Measurements from ENCODE around the gene PACSIN2. TPM values are rescaled to one million over a fixed set of nuclear protein-coding genes. Genes with fewer than 3 reads are reported as not detected.

PACSIN2 gene
- total RNA-seq, 1 experiment from 2014 or later, result 103 TPM

DNA sequence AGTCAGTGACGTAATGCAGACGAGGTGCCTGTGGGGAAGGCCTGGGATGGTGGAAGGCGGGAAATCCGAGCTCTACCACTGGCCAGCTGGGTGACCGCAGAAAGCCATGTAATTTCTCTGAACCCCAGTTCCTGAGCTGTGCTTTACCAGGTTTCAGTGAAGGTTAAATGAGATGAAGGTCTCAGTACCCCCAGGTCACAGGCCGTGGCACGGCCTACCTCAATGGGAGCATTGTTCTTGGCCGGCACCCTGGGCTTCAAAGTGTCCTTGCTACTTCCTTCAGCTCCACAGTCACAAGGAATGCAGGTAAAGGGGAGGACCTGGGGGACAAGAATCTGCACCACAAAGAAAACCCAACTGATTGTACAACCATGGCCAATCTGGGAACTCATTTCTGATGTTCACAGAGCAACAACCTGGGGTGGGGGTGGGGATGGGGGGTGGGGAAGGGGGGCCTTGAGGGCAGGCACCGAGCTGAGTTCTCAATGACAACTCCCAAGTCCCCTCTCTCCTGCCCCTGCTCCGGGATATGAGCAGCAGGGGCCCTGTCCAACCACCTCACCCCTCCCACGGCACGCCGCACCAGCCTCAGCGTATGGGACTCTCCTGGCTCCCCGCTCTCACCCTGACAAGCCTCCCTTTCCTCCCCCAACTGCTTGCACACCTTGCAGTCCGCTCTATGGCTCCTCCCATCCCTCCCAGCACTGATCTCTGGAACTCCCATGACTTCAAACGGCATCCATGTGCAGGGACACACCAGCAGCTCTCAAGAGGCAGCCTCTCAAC lies 98.8 kb downstream of the PACSIN2 start:
- H3K27me3 ChIP-seq (ENCODE audit: insufficient read depth, low read depth), result no peaks in the 10 kb centered on the region
- H3K9me3 ChIP-seq (ENCODE audit: insufficient read depth, low read depth), result no peaks in the 10 kb centered on the region
- H3K4me3 ChIP-seq, result no peak overlapping the region
- TF ChIP-seq EZH2 (IDR thresholded peaks at IDR 0.05; ENCODE audit: low read depth), result no peak
- TF ChIP-seq, protein P1, sequence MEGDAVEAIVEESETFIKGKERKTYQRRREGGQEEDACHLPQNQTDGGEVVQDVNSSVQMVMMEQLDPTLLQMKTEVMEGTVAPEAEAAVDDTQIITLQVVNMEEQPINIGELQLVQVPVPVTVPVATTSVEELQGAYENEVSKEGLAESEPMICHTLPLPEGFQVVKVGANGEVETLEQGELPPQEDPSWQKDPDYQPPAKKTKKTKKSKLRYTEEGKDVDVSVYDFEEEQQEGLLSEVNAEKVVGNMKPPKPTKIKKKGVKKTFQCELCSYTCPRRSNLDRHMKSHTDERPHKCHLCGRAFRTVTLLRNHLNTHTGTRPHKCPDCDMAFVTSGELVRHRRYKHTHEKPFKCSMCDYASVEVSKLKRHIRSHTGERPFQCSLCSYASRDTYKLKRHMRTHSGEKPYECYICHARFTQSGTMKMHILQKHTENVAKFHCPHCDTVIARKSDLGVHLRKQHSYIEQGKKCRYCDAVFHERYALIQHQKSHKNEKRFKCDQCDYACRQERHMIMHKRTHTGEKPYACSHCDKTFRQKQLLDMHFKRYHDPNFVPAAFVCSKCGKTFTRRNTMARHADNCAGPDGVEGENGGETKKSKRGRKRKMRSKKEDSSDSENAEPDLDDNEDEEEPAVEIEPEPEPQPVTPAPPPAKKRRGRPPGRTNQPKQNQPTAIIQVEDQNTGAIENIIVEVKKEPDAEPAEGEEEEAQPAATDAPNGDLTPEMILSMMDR (conservative IDR thresholded peaks at IDR 0.05), result no peak
- peaks cover 20% of the 10 kb centered on the region for H3F3A ChIP-seq (ENCODE audit: insufficient read depth, low read depth)
- H3K9me2 ChIP-seq (ENCODE audit: insufficient read depth), result no peaks in the 10 kb centered on the region
- no peaks in the 10 kb centered on the region; the same call in none of the 2 replicates for H4K20me1 ChIP-seq (ENCODE audit: insufficient read depth)
- CTCF ChIA-PET, result interaction anchor here (0.5 to 0.6 kb wide), 3 partner anchors 47 to 318 kb away, joined by 3 to 5 read pairs (median 4); no protein-coding TSS in a partner anchor
- H3K36me3 ChIP-seq (ENCODE audit: low read depth), result no peaks in the 10 kb centered on the region
- no peak overlapping the region for H2AFZ ChIP-seq
- H3K4me1 ChIP-seq (replicated peaks; ENCODE audit: insufficient read depth), result peaks cover 25% of the 10 kb centered on the region
- peaks cover 72% of the 10 kb centered on the region for H3K79me2 ChIP-seq (ENCODE audit: low read depth)
- POLR2A ChIA-PET (ENCODE audit: unreplicated experiment), result no interaction called here
- intact Hi-C loops (cut with micrococcal nuclease; ENCODE audit: unreplicated experiment), result no loop called here
- no peak overlapping the region for H3K27ac ChIP-seq
- no TSS peak for BruUV-seq (replicated peaks)
- H3K4me2 ChIP-seq, result no peak overlapping the region
- no peak for DNase-seq

DNA sequence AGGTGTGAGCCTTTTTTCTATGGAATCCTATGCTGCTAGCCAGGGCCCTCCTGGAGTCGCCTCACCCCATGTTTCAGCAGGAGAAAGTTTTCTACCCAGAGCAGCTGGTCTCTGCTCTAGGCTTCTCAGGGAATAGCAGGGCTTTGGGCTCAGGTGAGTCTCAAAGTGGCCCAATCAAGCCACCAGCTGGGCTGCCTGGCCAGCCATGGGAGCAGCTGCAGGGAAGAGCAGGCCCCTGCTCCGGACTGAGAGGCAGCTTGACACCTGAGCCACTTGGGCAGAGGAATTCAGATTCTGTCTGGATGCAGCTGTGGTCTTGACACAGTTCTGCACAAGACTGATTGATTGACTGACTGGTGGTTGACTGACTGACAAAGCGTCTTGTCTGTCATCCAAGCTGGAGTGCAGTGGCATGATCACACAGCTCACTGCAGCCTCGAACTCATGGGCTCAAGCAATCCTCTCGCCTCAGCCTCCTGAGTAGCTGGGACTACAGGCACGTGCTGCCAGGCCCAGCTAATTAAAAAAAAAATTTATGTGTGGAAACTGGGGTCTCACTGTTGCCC lies 100.4 kb downstream of the PACSIN2 start:
- Histone ChIP-seq H3K9me2 (ENCODE audit: insufficient read depth) (no peaks in the 10 kb centered on the region), H3K27me3 (ENCODE audit: insufficient read depth, low read depth) (no peaks in the 10 kb centered on the region), H3K4me1 (replicated peaks; ENCODE audit: insufficient read depth) (peaks cover 10% of the 10 kb centered on the region), H3K4me2 (no peak overlapping the region), H2AFZ (no peak overlapping the region), H4K20me1 (ENCODE audit: insufficient read depth) (no peaks in the 10 kb centered on the region; the same call in none of the 2 replicates), H3F3A (ENCODE audit: insufficient read depth, low read depth) (peaks cover 11% of the 10 kb centered on the region), H3K27ac (no peak overlapping the region), H3K4me3 (no peak overlapping the region), H3K36me3 (ENCODE audit: low read depth) (0 out of 2 replicates have a peak, but pooled peaks cover 5% of the 10 kb centered on the region), H3K79me2 (ENCODE audit: low read depth) (peaks cover 61% of the 10 kb centered on the region), H3K9me3 (ENCODE audit: insufficient read depth, low read depth) (no peaks in the 10 kb centered on the region)
- CTCF ChIA-PET, result no interaction called here
- intact Hi-C loops (cut with micrococcal nuclease; ENCODE audit: unreplicated experiment), result no loop called here
- DNase-seq, result no peak
- no TSS peak for BruUV-seq (replicated peaks)
- TF ChIP-seq EZH2 (IDR thresholded peaks at IDR 0.05; ENCODE audit: low read depth), result no peak
- POLR2A ChIA-PET (ENCODE audit: unreplicated experiment), result interaction anchor here (0.6 kb wide), 1 partner anchor 223 kb away, joined by 8 read pairs; no protein-coding TSS in a partner anchor

DNA sequence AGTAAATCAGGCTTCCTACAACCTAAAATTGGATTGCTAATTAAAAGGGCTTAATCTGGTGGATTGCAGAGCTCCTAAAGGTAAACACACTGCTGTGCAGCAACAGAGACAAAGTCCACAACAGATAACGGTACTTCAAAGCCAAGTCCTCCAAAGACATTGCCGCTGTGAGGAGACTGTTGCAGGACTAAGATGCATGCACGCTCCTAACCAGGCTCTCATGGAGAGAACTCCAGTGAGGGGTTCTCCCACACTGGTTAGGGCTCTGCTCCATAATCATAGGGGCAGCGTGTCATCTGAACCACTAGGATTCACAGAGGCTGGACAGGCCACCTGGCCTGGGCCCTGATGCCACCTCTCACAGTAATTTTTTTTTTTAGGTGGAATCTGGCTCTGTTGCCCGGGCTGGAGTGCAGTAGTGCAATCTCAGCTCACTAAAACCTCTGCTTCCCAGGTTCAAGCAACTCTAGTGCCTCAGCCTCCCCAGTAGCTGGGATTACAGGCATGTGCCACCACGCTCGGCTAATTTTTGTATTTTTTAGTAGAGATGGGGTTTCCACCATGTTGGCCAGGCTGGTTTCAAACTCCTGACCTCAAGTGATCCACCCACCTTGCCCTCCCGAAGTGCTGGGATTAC lies 101.0 kb downstream of the PACSIN2 start:
- ChIA-PET CTCF (no interaction called here), POLR2A (ENCODE audit: unreplicated experiment) (no interaction called here)
- DNase-seq, result no peak
- no peak for TF ChIP-seq EZH2 (IDR thresholded peaks at IDR 0.05; ENCODE audit: low read depth)
- TF ChIP-seq, protein P1 (conservative IDR thresholded peaks at IDR 0.05), result no peak
- H3K27ac ChIP-seq, result no peak overlapping the region
- H3K79me2 ChIP-seq (ENCODE audit: low read depth), result peaks cover 57% of the 10 kb centered on the region
- H3K27me3 ChIP-seq (ENCODE audit: insufficient read depth, low read depth), result no peaks in the 10 kb centered on the region
- H3K9me2 ChIP-seq (ENCODE audit: insufficient read depth), result no peaks in the 10 kb centered on the region
- no peaks in the 10 kb centered on the region for H3K9me3 ChIP-seq (ENCODE audit: insufficient read depth, low read depth)
- no peaks in the 10 kb centered on the region; the same call in none of the 2 replicates for H4K20me1 ChIP-seq (ENCODE audit: insufficient read depth)
- H2AFZ ChIP-seq, result no peak overlapping the region
- no TSS peak for BruUV-seq (replicated peaks)
- H3F3A ChIP-seq (ENCODE audit: insufficient read depth, low read depth), result 0 out of 2 replicates have a peak, but pooled peaks cover 6% of the 10 kb centered on the region
- 0 out of 2 replicates have a peak, but pooled peaks cover 5% of the 10 kb centered on the region for H3K36me3 ChIP-seq (ENCODE audit: low read depth)
- intact Hi-C loops (cut with micrococcal nuclease; ENCODE audit: unreplicated experiment), result no loop called here
- H3K4me3 ChIP-seq, result no peak overlapping the region
- peaks cover 4% of the 10 kb centered on the region for H3K4me1 ChIP-seq (replicated peaks; ENCODE audit: insufficient read depth)
- H3K4me2 ChIP-seq, result no peak overlapping the region
